HG02884 (cell line): ENCODE measurements around the gene GSTO2.
A peak's percentile ranks its signal among the peaks of the same experiment; 100 is the strongest.

ENCODE experiments used
- ATAC-seq: cut with Tn5 transposase; IDR thresholded peaks from one replicate; pipeline ENCODE4 v1.9.1; 2021; ENCODE audit warnings: mild to moderate bottlenecking, moderate library complexity; ENCODE audit not compliant: unreplicated experiment

The GSTO2 gene

DNA sequence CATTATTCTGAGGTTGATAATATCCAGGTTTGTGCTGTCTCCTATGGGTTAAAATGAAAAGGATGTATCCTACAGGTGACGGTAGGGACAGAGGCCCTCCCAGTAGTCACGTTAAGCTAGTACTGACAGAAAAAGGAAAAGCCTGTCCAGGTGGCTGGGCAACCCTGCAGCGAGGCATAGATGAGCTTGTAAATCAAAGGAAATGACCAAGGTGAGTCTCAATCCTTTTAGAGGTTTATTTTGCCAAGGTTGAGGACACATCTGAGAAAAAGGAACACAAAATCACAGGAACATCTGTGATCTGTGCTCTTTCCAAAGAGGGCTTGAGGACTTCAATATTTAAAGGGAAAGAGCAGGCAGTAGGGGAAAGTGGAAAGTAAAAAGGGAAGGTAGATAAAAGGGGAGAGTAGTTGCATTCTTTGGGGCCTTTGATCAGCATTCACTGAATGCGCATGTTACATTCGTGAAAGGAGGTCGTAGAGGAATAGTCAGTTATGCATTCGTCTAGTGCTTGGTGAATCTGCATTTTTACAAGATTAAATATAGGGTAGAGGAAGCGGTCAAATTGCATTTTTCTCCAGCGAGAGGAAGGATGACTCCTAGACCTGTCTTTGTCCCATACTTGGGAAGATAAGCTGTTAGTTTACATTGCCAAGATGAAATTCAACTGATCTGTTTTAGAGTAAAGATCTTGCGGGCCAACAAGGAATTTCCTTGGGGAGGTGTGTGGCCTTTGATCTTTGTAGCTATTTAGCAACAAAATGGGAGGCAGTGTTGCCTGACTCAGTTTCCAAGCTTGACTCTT, 15.2 kb upstream of the GSTO2 start:
- no peak for ATAC-seq

DNA sequence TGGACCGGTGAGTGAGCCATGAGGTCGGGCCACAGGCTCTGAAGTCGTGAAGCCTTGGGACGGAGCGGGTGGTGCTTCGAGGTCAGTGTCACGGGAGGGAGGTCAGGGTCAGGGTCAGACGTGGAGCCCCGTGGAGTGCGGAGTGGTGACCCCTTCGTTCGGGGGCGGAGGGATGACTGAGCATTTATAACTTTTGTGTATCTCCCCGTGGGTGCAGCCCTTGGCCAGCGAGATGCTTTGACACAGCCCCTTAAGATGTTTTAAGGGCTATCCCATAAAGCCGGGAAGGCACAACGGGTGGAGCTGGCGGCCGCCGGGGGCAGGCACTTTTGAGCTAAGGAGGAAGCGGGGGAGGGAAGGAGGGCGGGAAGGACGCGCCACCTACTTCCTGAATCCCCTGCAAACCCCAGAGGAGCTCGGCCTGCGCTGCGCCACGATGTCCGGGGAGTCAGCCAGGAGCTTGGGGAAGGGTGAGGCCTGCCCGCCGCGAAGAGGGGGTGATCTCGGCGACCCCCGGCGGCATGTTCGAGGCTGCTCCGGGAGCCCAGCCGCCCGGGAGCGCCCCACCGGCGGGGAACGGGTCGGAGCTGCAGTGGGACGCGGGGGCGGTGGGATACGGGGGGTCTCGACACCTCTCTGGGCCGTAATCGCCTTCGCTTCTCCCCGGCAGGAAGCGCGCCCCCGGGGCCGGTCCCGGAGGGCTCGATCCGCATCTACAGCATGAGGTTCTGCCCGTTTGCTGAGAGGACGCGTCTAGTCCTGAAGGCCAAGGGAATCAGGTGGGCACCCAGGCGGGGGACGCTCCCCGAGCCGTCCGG, 14.3 kb upstream of the GSTO2 start, which contains the start of gene GSTO1:
TSS of gene GSTO1 (plus strand) at position 400 of the 818 bp plus-strand sequence. CDS start at position 437, 37 bp downstream.
- peak; percentile 71 for ATAC-seq

DNA sequence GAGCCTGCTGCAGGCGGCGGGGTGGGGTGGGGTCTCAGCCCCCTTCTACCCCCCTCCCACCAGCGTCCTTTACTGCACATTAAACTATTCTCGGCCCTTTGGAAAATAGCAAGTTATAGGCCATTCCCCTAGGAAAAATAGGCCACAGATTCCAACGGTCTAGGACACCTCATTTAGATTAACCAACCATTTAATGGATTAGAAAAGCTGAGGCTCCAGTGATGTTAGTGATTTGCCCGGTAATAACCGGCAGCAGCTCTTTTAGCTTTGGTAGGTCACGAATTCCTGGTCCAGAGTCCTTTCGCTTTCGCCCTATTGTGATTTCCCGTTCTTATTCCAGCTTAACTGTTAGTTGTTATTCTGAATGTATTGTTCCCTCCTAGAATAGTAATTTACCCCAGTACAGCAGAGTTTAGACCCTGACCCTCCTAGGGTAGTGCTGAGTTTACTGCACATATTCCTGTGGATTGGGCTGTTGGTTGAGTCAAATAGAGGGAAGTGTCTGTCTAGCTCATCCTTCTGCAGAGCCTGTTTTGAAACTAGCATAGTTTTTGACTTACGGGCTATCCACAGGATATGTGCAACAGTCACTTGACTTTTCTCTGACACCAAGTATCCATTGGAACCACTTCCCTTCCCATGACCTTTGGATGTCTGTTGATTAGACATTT, 13.5 kb upstream of the GSTO2 start:
- ATAC-seq, result peak; percentile 42

DNA sequence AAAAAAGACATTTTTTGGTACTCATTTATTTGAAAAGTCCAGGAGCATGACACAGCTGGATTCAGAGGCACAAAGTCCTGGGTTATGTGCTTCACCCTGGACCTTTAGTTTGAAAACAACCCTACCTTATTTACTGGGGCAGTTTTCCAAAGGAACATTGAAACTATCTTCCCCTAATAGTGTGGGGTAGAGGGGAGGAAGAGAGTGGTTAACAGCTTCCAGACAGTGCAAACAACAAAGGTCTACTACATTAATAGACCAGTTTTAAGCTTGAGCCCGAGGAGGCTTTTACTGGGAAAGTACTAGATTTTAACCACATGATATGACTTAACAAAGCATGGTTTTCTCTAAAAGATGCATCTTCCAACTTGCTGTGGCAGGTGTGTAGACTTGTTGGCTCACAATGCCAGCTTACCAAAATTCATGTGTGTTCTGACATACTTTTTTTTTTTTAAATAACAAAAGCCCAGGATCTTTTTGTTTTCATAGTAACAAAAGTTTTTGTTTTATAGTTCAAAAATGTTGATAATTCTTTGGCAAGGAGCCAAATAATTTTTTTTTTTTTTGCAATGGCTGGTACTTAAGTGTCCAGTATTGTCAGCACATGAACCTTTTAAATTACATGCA, 12.5 kb upstream of the GSTO2 start:
- ATAC-seq, result no peak

DNA sequence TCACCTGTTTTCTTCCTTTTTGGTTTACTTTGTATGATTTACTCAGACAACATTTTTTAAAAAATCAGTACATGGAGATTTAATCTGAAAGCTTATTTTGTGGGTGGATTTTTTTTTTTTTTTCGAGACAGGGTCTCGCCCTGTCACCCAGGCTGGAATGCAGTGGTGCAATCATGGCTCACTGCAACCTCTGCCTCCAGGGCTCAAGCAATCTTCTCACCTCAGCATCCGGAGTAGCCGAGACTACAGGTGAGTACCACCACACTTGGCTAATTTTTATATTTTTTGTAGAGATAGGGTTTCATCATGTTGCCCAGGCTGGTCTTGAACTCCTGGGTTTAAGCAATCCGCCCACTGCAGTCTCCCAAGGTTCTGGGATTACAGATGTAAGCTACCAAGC, 11.7 kb upstream of the GSTO2 start:
- no peak for ATAC-seq

DNA sequence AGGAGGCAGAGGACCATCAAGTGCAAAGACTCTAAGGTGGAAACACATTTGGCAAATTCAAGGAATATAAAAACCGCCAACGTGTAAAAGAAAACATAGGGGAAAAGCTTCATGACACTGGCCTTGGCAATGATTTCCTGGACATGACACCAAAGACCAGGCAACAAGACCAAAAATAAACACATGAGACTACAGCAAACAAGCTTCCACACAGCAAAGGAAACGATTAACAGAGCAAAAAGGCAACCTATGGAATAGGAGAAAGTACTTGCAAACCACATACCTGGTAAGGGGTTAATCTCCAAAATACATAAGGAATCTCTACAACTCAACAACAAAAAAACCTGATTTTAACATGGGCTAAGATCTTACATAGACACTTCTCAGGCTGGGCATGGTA, 10.8 kb upstream of the GSTO2 start:
- no peak for ATAC-seq

DNA sequence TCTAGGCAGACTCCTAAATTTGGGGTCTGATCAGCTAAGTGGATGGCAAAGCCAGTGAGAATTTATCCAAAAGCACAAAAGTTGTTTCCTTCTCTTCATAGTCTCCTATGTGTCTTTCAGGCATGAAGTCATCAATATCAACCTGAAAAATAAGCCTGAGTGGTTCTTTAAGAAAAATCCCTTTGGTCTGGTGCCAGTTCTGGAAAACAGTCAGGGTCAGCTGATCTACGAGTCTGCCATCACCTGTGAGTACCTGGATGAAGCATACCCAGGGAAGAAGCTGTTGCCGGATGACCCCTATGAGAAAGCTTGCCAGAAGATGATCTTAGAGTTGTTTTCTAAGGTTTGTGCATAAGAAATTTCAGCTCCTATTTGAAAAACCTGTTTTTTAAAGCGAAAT, 9.5 kb upstream of the GSTO2 start:
- no peak for ATAC-seq

DNA sequence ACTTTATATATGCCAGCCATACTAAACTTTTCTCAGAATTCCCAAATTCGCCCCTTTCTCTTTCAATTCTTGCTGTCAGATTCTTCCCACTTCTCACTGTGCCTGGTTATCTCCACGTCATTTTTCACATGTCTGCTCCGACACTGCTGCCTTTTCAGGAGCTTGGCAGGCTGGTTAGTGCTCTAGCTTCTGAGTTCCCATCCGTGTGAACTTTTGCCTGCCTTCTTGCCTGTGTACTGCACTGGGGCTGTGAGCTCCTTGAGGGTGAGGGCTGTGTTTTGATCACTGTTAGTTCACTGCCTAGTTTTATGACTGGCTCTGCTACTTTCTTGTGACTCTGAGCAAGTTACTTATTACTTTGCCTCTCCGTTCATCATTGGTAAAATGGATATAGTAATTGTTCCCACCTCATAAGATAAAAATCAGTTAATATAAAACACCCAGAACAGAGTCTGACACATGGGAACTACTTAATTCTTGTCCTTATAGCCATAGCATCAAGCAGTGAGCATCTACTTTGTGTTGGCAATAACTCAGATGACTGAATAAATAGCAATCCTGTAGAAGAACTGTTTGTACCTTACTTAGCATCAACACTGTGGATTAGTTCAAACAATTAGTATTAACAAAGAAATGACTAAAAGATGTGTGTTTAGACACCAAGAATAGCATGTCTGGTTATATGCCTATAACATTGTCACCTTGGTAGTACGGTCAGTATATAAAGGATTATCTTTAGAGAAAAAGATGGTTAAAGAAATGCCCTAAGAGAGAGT, 8.8 kb upstream of the GSTO2 start:
- ATAC-seq, result no peak

DNA sequence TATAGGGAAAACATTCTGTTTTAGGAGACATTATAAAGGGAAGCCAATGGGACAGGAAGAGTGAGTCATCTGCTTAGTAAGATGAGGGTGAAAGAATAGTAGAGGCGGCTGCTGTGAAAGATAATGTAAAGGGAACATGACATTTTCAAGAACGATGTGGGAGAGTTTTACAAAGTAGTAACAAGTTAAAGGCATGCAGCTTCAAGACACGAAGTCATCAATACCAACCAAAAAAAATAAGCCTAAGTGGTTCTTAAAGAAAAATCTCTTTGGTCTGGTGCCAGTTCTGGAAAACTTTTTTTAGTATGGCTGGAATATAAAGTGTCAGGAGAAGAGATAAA, 8.2 kb upstream of the GSTO2 start:
- no peak for ATAC-seq

DNA sequence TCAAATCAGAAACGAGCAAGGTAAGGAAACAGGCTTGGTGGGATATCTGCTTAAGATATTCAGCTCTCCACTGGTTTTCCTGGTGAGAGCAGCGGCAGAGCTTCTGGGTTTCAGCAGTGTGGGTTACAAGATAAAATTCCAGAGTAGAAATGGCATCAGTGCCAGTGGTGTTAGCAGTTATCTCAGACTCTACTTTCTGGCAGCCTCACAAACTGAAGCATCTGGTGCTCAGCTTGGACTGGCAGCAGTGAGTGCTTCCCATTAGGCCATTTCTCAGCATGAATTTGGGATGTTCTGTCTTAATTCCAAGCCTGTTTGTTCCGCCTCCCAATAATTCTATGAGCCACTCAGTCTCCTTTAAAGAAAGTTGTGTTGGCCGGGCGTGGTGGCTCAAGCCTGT, 6.9 kb upstream of the GSTO2 start:
- no peak for ATAC-seq

DNA sequence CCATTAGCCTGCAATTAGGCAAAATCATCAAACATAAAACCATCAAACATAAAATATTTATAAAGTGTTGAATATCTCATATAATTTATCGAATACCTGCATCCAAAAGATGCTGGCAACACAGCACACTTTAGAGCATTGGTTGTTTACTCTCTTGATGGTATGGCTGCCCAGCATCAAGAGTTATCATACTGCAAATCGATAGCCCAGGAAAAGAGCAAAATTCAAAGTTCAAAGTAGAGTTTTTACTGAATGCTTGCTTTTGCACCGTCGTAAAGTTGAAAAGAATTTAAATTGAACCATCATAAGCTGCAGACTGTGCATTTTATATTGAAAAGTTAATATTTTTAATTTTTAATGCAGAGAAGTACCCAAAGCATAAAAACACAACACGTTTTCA, 4.2 kb upstream of the GSTO2 start:
- ATAC-seq, result no peak

DNA sequence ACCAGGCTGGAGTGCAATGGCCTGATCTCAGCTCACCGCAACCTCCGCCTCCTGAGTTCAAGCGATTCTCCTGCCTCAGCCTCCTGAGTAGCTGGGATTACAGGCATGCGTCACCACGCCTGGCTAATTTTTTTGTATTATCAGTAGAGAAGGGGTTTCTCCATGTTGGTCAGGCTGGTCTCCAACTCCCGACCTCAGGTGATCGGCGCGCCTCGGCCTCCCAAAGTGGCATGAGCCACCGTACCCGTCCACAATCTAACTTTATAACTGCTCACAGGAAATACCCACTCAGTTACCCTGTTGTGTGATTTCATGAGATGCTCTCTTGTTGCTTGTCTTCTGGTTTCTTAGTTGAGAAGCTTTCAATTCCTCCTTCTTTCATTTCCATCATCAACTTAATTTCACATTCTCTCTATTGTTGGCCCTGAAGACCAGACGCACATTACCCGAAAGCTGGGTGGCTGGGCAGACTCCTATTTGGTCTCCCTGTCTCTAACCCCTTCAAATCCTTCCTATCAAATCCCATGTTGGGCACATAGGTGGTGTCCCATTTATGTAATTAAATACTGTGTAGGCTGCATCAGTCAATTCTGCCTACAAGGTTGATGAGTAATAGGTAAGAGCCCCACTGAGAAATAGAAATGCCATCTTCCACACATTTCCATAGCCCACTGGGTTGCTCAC, 1.1 kb upstream of the GSTO2 start:
- ATAC-seq, result no peak

DNA sequence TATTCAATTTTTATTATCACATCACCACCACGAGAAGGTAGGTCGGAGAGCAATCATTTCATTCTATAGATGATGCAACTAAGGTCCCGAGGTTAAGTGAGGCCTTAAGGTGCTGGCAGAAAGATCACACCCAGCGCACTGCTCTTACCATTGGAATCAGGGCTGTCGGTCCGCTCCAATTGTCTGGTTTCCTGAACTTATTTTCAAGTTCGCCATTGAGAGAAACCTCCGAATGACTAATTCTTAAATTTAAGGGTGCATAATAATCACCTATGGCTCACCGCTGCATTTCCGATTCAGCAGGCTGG, 625 bp upstream of the GSTO2 start:
- ATAC-seq, result no peak

DNA sequence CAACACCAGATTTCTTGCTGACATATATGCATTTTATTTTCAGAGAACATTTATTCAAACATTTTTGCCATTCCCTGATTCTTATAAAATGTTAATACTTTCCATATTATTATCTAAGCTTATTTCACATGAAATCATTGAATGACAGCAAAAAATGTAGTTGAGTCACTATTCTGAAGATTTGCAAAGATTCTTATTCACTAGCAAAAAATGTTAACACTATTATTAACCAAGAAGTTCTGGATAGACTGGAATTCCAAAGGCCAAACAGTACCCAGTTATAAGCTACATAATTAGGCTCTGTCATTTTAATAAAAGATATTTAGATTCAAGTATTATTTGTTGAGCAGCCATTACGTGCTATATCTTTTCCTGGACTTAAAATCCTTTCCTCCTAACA, 4.3 kb downstream of the GSTO2 start:
- ATAC-seq, result no peak

DNA sequence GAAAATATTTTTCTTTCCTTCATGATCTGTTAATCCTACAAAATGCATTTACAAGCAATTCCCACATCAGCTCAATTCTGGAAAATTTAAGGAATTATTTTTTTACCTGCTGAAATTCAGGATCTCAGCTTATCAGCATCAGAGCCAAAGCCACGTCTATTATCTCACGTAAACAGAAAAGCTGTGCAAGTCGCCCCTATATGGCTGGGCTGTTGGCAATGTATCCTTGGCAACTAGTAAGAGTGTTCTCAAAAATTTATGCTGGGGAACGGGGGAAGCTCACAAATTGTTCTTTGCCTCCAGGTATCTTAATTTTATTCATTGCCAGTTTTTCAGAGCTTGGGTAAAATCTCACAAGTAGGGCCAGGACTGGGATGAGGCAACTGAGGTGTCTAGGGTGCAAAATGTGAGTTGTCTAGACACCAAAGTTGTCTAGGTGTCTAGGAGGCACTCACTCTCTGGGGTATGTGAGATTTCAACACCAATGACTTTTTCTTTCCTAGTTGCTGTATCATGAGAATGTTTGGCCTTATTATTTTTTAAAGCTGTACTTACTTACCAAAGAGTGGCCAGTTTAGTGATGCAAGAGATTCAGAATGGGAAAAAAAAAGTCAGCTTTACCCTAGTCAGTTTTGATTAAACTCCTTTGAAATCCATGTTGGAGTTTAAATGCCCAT, 5.1 kb downstream of the GSTO2 start:
- no peak for ATAC-seq

DNA sequence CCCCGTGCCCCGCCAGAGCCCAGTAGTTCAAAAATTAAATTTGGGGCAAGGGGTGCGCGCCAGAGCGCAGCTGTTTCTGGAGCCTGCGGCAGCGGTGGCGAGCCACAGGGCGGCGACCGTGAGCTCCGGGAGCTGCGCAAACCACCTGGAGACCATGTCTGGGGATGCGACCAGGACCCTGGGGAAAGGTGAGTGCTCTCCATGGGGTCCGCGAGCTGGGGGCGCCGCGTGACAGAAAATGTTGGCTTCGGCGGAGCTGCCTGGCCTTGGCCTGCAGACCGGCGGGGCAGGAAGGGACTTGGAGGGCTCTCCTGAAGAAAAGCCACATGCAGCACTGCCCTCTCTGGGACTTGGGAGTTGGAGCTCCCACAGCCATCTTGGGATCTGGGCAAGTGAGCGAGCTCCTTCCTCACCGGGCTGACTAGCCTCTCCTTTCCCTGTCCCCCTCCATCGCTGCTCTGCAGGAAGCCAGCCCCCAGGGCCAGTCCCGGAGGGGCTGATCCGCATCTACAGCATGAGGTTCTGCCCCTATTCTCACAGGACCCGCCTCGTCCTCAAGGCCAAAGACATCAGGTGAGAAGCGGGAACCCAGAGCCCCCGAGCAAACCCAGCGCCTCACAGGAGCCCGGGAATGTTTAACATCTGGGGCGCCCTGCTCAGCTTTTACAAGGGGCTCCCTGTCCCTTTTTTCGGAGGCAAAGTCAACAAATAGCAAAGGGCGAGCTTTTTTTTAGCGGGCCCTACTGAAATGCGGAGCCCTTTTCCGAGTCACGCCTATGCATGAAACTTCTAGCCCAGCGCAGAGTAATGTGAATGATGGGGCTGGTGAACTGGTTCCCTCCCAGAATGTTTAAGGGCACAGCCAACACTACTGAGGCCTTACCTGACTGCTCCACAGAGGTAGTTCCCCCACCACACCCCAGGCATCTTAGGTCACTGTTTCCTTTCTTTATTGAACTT, 6.1 kb downstream of the GSTO2 start:
- peak; percentile 89 for ATAC-seq

DNA sequence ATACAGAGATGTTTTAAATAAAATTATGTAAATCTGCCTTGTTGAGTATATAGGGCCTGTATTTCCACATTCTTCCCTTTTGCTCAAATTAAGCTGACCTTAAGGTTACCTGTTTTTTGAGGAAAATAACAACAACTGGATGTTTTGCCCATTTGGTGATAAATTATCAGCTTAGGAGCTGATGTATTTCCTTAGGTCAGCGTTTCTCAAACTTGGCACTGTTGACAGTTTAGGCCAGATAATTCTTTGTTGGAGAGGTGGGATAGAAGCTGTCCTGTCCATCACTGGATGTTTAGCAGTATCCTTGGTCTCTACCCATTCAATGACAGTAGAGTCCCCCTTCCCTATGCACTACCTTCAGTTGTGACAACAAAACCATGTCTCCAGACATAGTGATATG, 7.2 kb downstream of the GSTO2 start:
- no peak for ATAC-seq

DNA sequence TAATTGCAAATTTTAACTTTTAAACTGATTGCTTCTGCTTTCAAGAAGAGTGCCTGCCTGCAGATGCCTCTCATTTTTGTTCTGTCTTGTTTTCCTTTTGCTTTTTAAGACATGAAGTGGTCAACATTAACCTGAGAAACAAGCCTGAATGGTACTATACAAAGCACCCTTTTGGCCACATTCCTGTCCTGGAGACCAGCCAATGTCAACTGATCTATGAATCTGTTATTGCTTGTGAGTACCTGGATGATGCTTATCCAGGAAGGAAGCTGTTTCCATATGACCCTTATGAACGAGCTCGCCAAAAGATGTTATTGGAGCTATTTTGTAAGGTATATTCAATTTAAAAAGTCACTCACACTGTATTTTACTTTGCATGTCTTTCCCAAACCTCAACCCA, 8.8 kb downstream of the GSTO2 start:
- ATAC-seq, result no peak
